A549 (cell line): ENCODE measurements around the gene TRIM71.

Experiments
- CTCF ChIP-seq: fragments of >200 bp; sonication (Bioruptor Twin); formaldehyde crosslinking; IDR thresholded peaks from 3 replicates; pipeline ENCODE4 v1.5.1; 2016
- MAFK ChIP-seq: fragments of 450-650 bp; IDR thresholded peaks from 2 replicates; pipeline ENCODE4 v1.6.1; 2014; ENCODE audit not compliant: partially characterized antibody
- POLR2A ChIP-seq: IDR thresholded peaks from 2 replicates; pipeline ENCODE4 v1.6.1; 2012; ENCODE audit warnings: mild to moderate bottlenecking, low read length
- POLR2AphosphoS2 ChIP-seq: conservative IDR thresholded peaks from 2 replicates; pipeline ENCODE4 v1.6.1; 2012; ENCODE audit warnings: low read length, improper control_type of control experiment, inconsistent platforms
- RFX5 ChIP-seq: fragments of 450-650 bp; IDR thresholded peaks from 2 replicates; pipeline ENCODE4 v1.7.1; 2014; ENCODE audit warnings: antibody characterized with exemption, mild to moderate bottlenecking, moderate library complexity
- USF2 ChIP-seq: fragments of 450-650 bp; IDR thresholded peaks from 2 replicates; pipeline ENCODE4 v1.6.1; 2014; ENCODE audit warnings: antibody characterized with exemption

- no peak for TF ChIP-seq CTCF
- TF ChIP-seq USF2, result no peak
- TF ChIP-seq RFX5, result no peak
- no peak for TF ChIP-seq POLR2AphosphoS2
- TF ChIP-seq POLR2A, result no peak
- no peak for TF ChIP-seq MAFK
Observed at GRCh38 chr3:32862936-32863487, 45.2 kb downstream of the TRIM71 start.
